HG02840 (cell line): ENCODE results near the gene HS2ST1.
"Not testable (repeated sequence)": the region's sequence is repeated elsewhere in the genome, so short reads cannot be mapped to it uniquely, and the experiment has no call there.

ENCODE experiments used
- ATAC-seq: cut with Tn5 transposase; IDR thresholded peaks from one replicate; pipeline ENCODE4 v1.9.1; 2021; ENCODE audit warnings: mild to moderate bottlenecking, moderate library complexity, moderate number of reproducible peaks; ENCODE audit not compliant: unreplicated experiment, low FRiP score

Gene HS2ST1

GRCh38 chr1:86914601-86914997, at the start of gene HS2ST1:
Gene HS2ST1 (plus strand): TSS chr1:86914635.
- ATAC-seq, result no peak

GRCh38 chr1:86865973-86866637, 48.3 kb upstream of the HS2ST1 start:
- no peak for ATAC-seq

GRCh38 chr1:86866665-86867064, 47.8 kb upstream of the HS2ST1 start:
- ATAC-seq, result no peak

- not testable (repeated sequence) for ATAC-seq
Observed at GRCh38 chr1:86867278-86867677, 47.2 kb upstream of the HS2ST1 start.

- ATAC-seq, result no peak
Observed at GRCh38 chr1:86868477-86868876, 46.0 kb upstream of the HS2ST1 start.

- ATAC-seq, result no peak
Observed at GRCh38 chr1:86871001-86871400, 43.4 kb upstream of the HS2ST1 start.

GRCh38 chr1:86872086-86872485, 42.3 kb upstream of the HS2ST1 start:
- no peak for ATAC-seq

- no peak for ATAC-seq
Observed at GRCh38 chr1:86875722-86876121, 38.7 kb upstream of the HS2ST1 start.

GRCh38 chr1:86887479-86888162, 26.8 kb upstream of the HS2ST1 start:
- ATAC-seq, result no peak

GRCh38 chr1:86888327-86888726, 26.1 kb upstream of the HS2ST1 start:
- no peak for ATAC-seq

GRCh38 chr1:86899401-86899800, 15.0 kb upstream of the HS2ST1 start:
- not testable (repeated sequence) for ATAC-seq

GRCh38 chr1:86905875-86906274, 8.6 kb upstream of the HS2ST1 start:
- no peak for ATAC-seq

- no peak for ATAC-seq
Observed at GRCh38 chr1:86906419-86906818, 8.0 kb upstream of the HS2ST1 start.

- ATAC-seq, result no peak
Observed at GRCh38 chr1:86912281-86912900, 2.0 kb upstream of the HS2ST1 start.

- no peak for ATAC-seq
Observed at GRCh38 chr1:86913399-86913895, 988 bp upstream of the HS2ST1 start.

GRCh38 chr1:86913896-86914600, 387 bp upstream of the HS2ST1 start, which contains the start of gene SELENOF:
Gene SELENOF (minus strand): TSS chr1:86914126. CDS start chr1:86914111, 15 bp downstream.
- peak; percentile 89 for ATAC-seq

GRCh38 chr1:86914998-86915736, 732 bp downstream of the HS2ST1 start:
- peak; percentile 19 for ATAC-seq

- ATAC-seq, result no peak
Observed at GRCh38 chr1:86915737-86916235, 1.4 kb downstream of the HS2ST1 start.

- no peak for ATAC-seq
Observed at GRCh38 chr1:86916752-86917151, 2.3 kb downstream of the HS2ST1 start.

GRCh38 chr1:86922445-86922844, 8.0 kb downstream of the HS2ST1 start:
- no peak for ATAC-seq
